Putamen (tissue), 1 donor: ENCODE measurements around the gene FECH.
"Not testable (repeated sequence)": the region's sequence is repeated elsewhere in the genome, so short reads cannot be mapped to it uniquely, and the experiment has no call there.

Experiments
- DNase-seq: peaks from one replicate; pipeline ENCODE4 v3.0.0-alpha.2; 2016; ENCODE audit warnings: low spot score

FECH gene

GRCh38 chr18:57586251-57587049 lies at the start of gene FECH:
TSS of gene FECH (minus strand) at chr18:57586702. CDS start at chr18:57586620, 82 bp downstream.
- DNase-seq, result peak; percentile 87

- no peak for DNase-seq
Measured at GRCh38 chr18:57635003-57635822, 48.7 kb upstream of the FECH start.

GRCh38 chr18:57631697-57632096 lies 45.2 kb upstream of the FECH start:
- no peak for DNase-seq

- no peak for DNase-seq
Measured at GRCh38 chr18:57630754-57631595, 44.5 kb upstream of the FECH start.

- DNase-seq, result peak; percentile 95
Measured at GRCh38 chr18:57630002-57630753, 43.7 kb upstream of the FECH start.

GRCh38 chr18:57629422-57629821 lies 42.9 kb upstream of the FECH start:
- no peak for DNase-seq

- DNase-seq, result no peak
Measured at GRCh38 chr18:57627488-57627887, 41.0 kb upstream of the FECH start.

- DNase-seq, result no peak
Measured at GRCh38 chr18:57624988-57625387, 38.5 kb upstream of the FECH start.

GRCh38 chr18:57621246-57621604 lies 34.7 kb upstream of the FECH start:
- DNase-seq, result no peak

- no peak for DNase-seq
Measured at GRCh38 chr18:57619876-57620275, 33.4 kb upstream of the FECH start.

GRCh38 chr18:57618910-57619309 lies 32.4 kb upstream of the FECH start:
- no peak for DNase-seq

GRCh38 chr18:57603871-57604270 lies 17.4 kb upstream of the FECH start:
- no peak for DNase-seq

GRCh38 chr18:57595347-57595746 lies 8.8 kb upstream of the FECH start:
- no peak for DNase-seq

- DNase-seq, result not testable (repeated sequence)
Measured at GRCh38 chr18:57592716-57593115, 6.2 kb upstream of the FECH start.

- DNase-seq, result no peak
Measured at GRCh38 chr18:57589161-57589560, 2.7 kb upstream of the FECH start.

GRCh38 chr18:57587098-57587661 lies 678 bp upstream of the FECH start:
- no peak for DNase-seq

- DNase-seq, result no peak
Measured at GRCh38 chr18:57585855-57586250, 649 bp downstream of the FECH start.

GRCh38 chr18:57585421-57585820 lies 1.1 kb downstream of the FECH start:
- peak; percentile 64 for DNase-seq

- no peak for DNase-seq
Measured at GRCh38 chr18:57584444-57584843, 2.1 kb downstream of the FECH start.

- no peak for DNase-seq
Measured at GRCh38 chr18:57583297-57583835, 3.1 kb downstream of the FECH start.
